ENCODE measurements around the gene MYCL.

The MYCL gene

DNA sequence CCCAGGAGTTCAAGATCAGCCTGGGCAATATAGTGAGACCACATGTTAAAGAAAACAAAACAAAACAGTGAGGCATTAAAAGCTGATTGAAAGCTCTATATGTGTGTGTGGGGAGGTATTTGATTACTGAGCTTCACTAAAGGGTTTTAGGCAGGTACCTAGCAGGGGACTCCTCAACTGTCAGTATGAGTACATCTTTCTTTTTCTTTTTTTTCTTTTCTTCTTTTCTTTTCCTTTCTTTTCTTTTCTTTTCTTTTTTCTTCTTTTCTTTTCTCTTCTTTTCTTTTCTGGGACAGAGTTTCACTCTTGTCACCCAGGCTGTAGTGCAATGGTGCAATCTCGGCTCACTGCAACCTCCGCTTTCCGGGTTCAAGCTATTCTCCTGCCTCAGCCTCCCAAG, 8.5 kb upstream of the MYCL start:
- no peak for ATAC-seq
- TF ChIP-seq ESRRG (CRISPR knock-in tag; IDR thresholded peaks at IDR 0.05) = no peak
- TF ChIP-seq, protein P1, sequence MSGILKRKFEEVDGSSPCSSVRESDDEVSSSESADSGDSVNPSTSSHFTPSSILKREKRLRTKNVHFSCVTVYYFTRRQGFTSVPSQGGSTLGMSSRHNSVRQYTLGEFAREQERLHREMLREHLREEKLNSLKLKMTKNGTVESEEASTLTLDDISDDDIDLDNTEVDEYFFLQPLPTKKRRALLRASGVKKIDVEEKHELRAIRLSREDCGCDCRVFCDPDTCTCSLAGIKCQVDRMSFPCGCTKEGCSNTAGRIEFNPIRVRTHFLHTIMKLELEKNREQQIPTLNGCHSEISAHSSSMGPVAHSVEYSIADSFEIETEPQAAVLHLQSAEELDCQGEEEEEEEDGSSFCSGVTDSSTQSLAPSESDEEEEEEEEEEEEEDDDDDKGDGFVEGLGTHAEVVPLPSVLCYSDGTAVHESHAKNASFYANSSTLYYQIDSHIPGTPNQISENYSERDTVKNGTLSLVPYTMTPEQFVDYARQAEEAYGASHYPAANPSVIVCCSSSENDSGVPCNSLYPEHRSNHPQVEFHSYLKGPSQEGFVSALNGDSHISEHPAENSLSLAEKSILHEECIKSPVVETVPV (CRISPR knock-in tag; IDR thresholded peaks at IDR 0.05) = no peak
- TF ChIP-seq BACH2 (CRISPR knock-in tag; IDR thresholded peaks at IDR 0.05; ENCODE audit: borderline replicate concordance) = no peak
- no peak for TF ChIP-seq ZC3H10 (CRISPR knock-in tag; IDR thresholded peaks at IDR 0.05)
- no peak for TF ChIP-seq SNAI2 (CRISPR knock-in tag; IDR thresholded peaks at IDR 0.05)
- TF ChIP-seq OSR1 (CRISPR knock-in tag; IDR thresholded peaks at IDR 0.05) = no peak

GRCh38 chr1:39908534-39908933, 6.8 kb upstream of the MYCL start:
- no peak for ATAC-seq
- no peak for TF ChIP-seq ZNF8 (CRISPR knock-in tag; IDR thresholded peaks at IDR 0.05)
- TF ChIP-seq CSDC2 (CRISPR knock-in tag; IDR thresholded peaks at IDR 0.05) = no peak
- no peak for TF ChIP-seq ESRRG (CRISPR knock-in tag; IDR thresholded peaks at IDR 0.05)
- no peak for TF ChIP-seq ARNTL (CRISPR knock-in tag; IDR thresholded peaks at IDR 0.05; ENCODE audit: borderline replicate concordance, low read depth)
- no peak for TF ChIP-seq ZFP30 (CRISPR knock-in tag; IDR thresholded peaks at IDR 0.05)
- TF ChIP-seq BACH2 (CRISPR knock-in tag; IDR thresholded peaks at IDR 0.05; ENCODE audit: borderline replicate concordance) = no peak
- no peak for TF ChIP-seq OSR1 (CRISPR knock-in tag; IDR thresholded peaks at IDR 0.05)
- no peak for TF ChIP-seq ISL1 (CRISPR knock-in tag; IDR thresholded peaks at IDR 0.05)
- TF ChIP-seq TCF4 (CRISPR knock-in tag; IDR thresholded peaks at IDR 0.05; ENCODE audit: borderline replicate concordance) = no peak
- no peak for TF ChIP-seq TOX (CRISPR knock-in tag; IDR thresholded peaks at IDR 0.05; ENCODE audit: borderline replicate concordance)
- no peak for TF ChIP-seq ZNF70 (CRISPR knock-in tag; IDR thresholded peaks at IDR 0.05)
- TF ChIP-seq PATZ1 (CRISPR knock-in tag; IDR thresholded peaks at IDR 0.05; ENCODE audit: borderline replicate concordance) = no peak
- no peak for TF ChIP-seq SNAI2 (CRISPR knock-in tag; IDR thresholded peaks at IDR 0.05)
- TF ChIP-seq ZNF565 (CRISPR knock-in tag; conservative IDR thresholded peaks at IDR 0.05; ENCODE audit: low read depth) = no peak
- TF ChIP-seq GLIS3 (CRISPR knock-in tag; IDR thresholded peaks at IDR 0.05) = no peak
- TF ChIP-seq, protein P2, sequence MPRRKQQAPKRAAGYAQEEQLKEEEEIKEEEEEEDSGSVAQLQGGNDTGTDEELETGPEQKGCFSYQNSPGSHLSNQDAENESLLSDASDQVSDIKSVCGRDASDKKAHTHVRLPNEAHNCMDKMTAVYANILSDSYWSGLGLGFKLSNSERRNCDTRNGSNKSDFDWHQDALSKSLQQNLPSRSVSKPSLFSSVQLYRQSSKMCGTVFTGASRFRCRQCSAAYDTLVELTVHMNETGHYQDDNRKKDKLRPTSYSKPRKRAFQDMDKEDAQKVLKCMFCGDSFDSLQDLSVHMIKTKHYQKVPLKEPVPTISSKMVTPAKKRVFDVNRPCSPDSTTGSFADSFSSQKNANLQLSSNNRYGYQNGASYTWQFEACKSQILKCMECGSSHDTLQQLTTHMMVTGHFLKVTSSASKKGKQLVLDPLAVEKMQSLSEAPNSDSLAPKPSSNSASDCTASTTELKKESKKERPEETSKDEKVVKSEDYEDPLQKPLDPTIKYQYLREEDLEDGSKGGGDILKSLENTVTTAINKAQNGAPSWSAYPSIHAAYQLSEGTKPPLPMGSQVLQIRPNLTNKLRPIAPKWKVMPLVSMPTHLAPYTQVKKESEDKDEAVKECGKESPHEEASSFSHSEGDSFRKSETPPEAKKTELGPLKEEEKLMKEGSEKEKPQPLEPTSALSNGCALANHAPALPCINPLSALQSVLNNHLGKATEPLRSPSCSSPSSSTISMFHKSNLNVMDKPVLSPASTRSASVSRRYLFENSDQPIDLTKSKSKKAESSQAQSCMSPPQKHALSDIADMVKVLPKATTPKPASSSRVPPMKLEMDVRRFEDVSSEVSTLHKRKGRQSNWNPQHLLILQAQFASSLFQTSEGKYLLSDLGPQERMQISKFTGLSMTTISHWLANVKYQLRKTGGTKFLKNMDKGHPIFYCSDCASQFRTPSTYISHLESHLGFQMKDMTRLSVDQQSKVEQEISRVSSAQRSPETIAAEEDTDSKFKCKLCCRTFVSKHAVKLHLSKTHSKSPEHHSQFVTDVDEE (CRISPR knock-in tag; IDR thresholded peaks at IDR 0.05) = no peak
- TF ChIP-seq, protein P3, sequence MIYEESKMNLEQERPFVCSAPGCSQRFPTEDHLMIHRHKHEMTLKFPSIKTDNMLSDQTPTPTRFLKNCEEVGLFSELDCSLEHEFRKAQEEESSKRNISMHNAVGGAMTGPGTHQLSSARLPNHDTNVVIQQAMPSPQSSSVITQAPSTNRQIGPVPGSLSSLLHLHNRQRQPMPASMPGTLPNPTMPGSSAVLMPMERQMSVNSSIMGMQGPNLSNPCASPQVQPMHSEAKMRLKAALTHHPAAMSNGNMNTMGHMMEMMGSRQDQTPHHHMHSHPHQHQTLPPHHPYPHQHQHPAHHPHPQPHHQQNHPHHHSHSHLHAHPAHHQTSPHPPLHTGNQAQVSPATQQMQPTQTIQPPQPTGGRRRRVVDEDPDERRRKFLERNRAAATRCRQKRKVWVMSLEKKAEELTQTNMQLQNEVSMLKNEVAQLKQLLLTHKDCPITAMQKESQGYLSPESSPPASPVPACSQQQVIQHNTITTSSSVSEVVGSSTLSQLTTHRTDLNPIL (CRISPR knock-in tag; IDR thresholded peaks at IDR 0.05; ENCODE audit: low read depth) = no peak
- no peak for TF ChIP-seq ZFP3 (CRISPR knock-in tag; IDR thresholded peaks at IDR 0.05)
- TF ChIP-seq RARB (CRISPR knock-in tag; IDR thresholded peaks at IDR 0.05) = no peak

DNA sequence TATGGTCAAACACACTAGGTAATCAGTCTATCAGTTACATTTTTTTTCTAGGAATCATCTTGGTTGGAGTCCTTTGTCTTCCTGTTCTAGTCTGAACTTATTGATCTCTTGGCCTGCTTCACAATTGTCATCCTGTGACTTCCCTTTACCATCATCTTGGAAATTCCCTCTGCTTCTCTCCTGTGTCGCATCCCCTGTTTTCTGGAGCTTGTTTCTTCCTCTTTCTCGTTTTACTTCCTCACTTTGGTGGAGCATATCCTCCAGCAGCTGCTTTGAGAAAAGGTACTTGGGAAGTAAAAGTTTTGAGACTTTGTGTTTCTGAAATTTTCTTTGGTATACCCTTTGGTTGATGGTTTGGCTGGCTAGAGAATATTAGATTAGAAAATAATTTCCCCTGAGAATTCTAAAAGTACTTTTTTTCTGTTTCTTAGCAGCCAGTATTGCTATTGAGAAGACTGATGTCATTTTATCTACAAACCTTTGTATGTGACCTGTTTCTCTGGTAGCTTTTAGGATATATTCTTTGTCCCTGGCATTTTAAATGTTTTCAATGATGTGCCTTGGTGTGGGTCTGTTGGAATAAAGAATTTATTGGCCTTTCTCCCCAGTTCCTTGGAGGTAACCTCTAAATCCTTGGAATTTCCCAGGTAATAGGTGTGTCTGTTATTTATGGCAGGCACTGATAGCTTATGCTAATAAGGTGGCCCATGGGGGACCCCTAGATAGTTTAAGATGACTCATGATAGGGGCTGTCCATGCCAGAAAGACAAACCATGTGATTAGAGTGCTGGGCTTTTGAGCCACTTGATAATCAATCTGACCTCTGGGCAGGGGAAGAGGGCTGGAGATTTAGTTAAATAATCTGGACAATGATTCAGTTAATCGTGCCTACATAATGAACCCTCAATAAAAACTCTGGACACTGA, 6.1 kb upstream of the MYCL start:
- ATAC-seq = no peak
- TF ChIP-seq GLIS3 (CRISPR knock-in tag; IDR thresholded peaks at IDR 0.05) (no peak), PATZ1 (CRISPR knock-in tag; IDR thresholded peaks at IDR 0.05; ENCODE audit: borderline replicate concordance) (no peak), ARNTL (CRISPR knock-in tag; IDR thresholded peaks at IDR 0.05; ENCODE audit: borderline replicate concordance, low read depth) (no peak), ZFP30 (CRISPR knock-in tag; IDR thresholded peaks at IDR 0.05) (no peak), PPARA (CRISPR knock-in tag; IDR thresholded peaks at IDR 0.05; ENCODE audit: borderline replicate concordance) (no peak), ESRRG (CRISPR knock-in tag; IDR thresholded peaks at IDR 0.05) (no peak), CSDC2 (CRISPR knock-in tag; IDR thresholded peaks at IDR 0.05) (no peak), ZFP3 (CRISPR knock-in tag; IDR thresholded peaks at IDR 0.05) (no peak), TOX (CRISPR knock-in tag; IDR thresholded peaks at IDR 0.05; ENCODE audit: borderline replicate concordance) (no peak), RARB (CRISPR knock-in tag; IDR thresholded peaks at IDR 0.05) (no peak), OSR1 (CRISPR knock-in tag; IDR thresholded peaks at IDR 0.05) (no peak), TCF4 (CRISPR knock-in tag; IDR thresholded peaks at IDR 0.05; ENCODE audit: borderline replicate concordance) (no peak), ZNF8 (CRISPR knock-in tag; IDR thresholded peaks at IDR 0.05) (no peak), ZNF565 (CRISPR knock-in tag; conservative IDR thresholded peaks at IDR 0.05; ENCODE audit: low read depth) (no peak)
- TF ChIP-seq, protein P1 (CRISPR knock-in tag; IDR thresholded peaks at IDR 0.05) = no peak

Data from SK-N-SH treated with all-trans-retinoic acid at 6 μM for 48 hours (cell line).